T-helper 17 cell (primary cell): ENCODE results near the gene UBE3C. TPM values are rescaled to one million over a fixed set of nuclear protein-coding genes. Genes with fewer than 3 reads are reported as not detected.
A peak's percentile ranks its signal among the peaks of the same experiment; 100 is the strongest.

Experiments
- ATAC-seq: fragments of 150-1000 bp; cut with Tn5 transposase; 2 replicates; pipeline ENCODE4 v1.10.0; 2021; ENCODE audit warnings: mild to moderate bottlenecking, moderate library complexity
- DNase-seq, 3 donors: peaks; one replicate each; pipeline versions ENCODE4 v3.0.0 to v3.0.0-alpha.2; 2020 to 2021
- H3K9me3 ChIP-seq: one replicate; pipeline ENCODE4 v1.7.0; 2013; ENCODE audit warnings: low read length, mild to moderate bottlenecking; ENCODE audit not compliant: control insufficient read depth, poor library complexity, severe bottlenecking
- H3K27ac Mint-ChIP-seq: one replicate; pipeline ENCODE4 v1.8.0; 2022; ENCODE audit warnings: mild to moderate bottlenecking, moderate library complexity, mixed read lengths
- H3K27me3 Mint-ChIP-seq: one replicate; pipeline ENCODE4 v1.8.0; 2022; ENCODE audit warnings: mixed read lengths
- H3K36me3 Mint-ChIP-seq: one replicate; pipeline ENCODE4 v1.8.0; 2022; ENCODE audit warnings: low read depth, mixed read lengths
- H3K4me1 Mint-ChIP-seq: one replicate; pipeline ENCODE4 v1.8.0; 2022; ENCODE audit warnings: mild to moderate bottlenecking, mixed read lengths
- H3K4me3 Mint-ChIP-seq: one replicate; pipeline ENCODE4 v1.8.0; 2022; ENCODE audit warnings: mild to moderate bottlenecking, moderate library complexity, mixed read lengths
- total RNA-seq, 4 donors: library from RNA in 2 of 4; stranded (reverse) in 2 of 4; gene quantifications; one replicate each; pipeline ENCODE4 v1.2.3 and lab custom pipeline; 2022 to 2026

UBE3C gene
- total RNA-seq, 2 donors from 2014 or later = 48.0 to 51.7 TPM

- Mint-ChIP-seq H3K27ac (no peak overlapping the region), H3K4me1 (peaks cover 10% of the 10 kb centered on the region), H3K27me3 (peaks cover 5% of the 10 kb centered on the region), H3K36me3 (peaks cover 3% of the 10 kb centered on the region), H3K4me3 (peak overlapping the region; percentile 34)
- ATAC-seq = no peak
- no peaks in the 10 kb centered on the region for H3K9me3 ChIP-seq
- DNase-seq = no peak
Observed at GRCh38 chr7:157292258-157292657, 153.5 kb downstream of the UBE3C start.

- no peak overlapping the region for H3K27ac Mint-ChIP-seq
Observed at GRCh38 chr7:157292770-157293412, 154.2 kb downstream of the UBE3C start.

GRCh38 chr7:157293413-157293788 lies 154.7 kb downstream of the UBE3C start:
- Mint-ChIP-seq H3K27me3 (peaks cover 5% of the 10 kb centered on the region), H3K36me3 (peaks cover 3% of the 10 kb centered on the region), H3K27ac (no peak overlapping the region), H3K4me3 (no peak overlapping the region), H3K4me1 (peaks cover 14% of the 10 kb centered on the region)
- ATAC-seq (no peak), DNase-seq (no peak)
- no peaks in the 10 kb centered on the region for H3K9me3 ChIP-seq

More at GRCh38 chr7:157292770-157293412, 154.2 kb downstream of the UBE3C start:
- Mint-ChIP-seq H3K36me3 (peaks cover 3% of the 10 kb centered on the region), H3K27me3 (peaks cover 5% of the 10 kb centered on the region), H3K4me1 (peaks cover 13% of the 10 kb centered on the region), H3K4me3 (no peak overlapping the region)
- ATAC-seq (no peak), DNase-seq (no peak)
- H3K9me3 ChIP-seq = no peaks in the 10 kb centered on the region

GRCh38 chr7:157294773-157295172 lies 156.0 kb downstream of the UBE3C start:
- peaks cover 23% of the 10 kb centered on the region for H3K4me1 Mint-ChIP-seq
- H3K27ac Mint-ChIP-seq = no peak overlapping the region
- peaks cover 5% of the 10 kb centered on the region for H3K27me3 Mint-ChIP-seq
- ATAC-seq (no peak), DNase-seq (no peak)
- H3K9me3 ChIP-seq = no peaks in the 10 kb centered on the region
- no peak overlapping the region for H3K4me3 Mint-ChIP-seq
- H3K36me3 Mint-ChIP-seq = peaks cover 3% of the 10 kb centered on the region

GRCh38 chr7:157295338-157295737 lies 156.6 kb downstream of the UBE3C start:
- Mint-ChIP-seq H3K27me3 (peaks cover 5% of the 10 kb centered on the region), H3K36me3 (peaks cover 3% of the 10 kb centered on the region), H3K27ac (no peak overlapping the region), H3K4me3 (no peak overlapping the region), H3K4me1 (peaks cover 24% of the 10 kb centered on the region)
- ATAC-seq (no peak), DNase-seq (no peak)
- H3K9me3 ChIP-seq = no peaks in the 10 kb centered on the region

GRCh38 chr7:157297185-157297584 lies 158.5 kb downstream of the UBE3C start:
- no peak overlapping the region for H3K4me3 Mint-ChIP-seq
- no peaks in the 10 kb centered on the region for H3K27me3 Mint-ChIP-seq
- peaks cover 2% of the 10 kb centered on the region for H3K36me3 Mint-ChIP-seq
- H3K27ac Mint-ChIP-seq = peak overlapping the region; percentile 79
- DNase-seq (no peak), ATAC-seq (no peak)
- H3K9me3 ChIP-seq = no peaks in the 10 kb centered on the region
- H3K4me1 Mint-ChIP-seq = peaks cover 34% of the 10 kb centered on the region

- Mint-ChIP-seq H3K27me3 (no peaks in the 10 kb centered on the region), H3K36me3 (no peaks in the 10 kb centered on the region), H3K27ac (peak overlapping the region; percentile 8), H3K4me3 (peak overlapping the region; percentile 37), H3K4me1 (peaks cover 39% of the 10 kb centered on the region)
- no peaks in the 10 kb centered on the region for H3K9me3 ChIP-seq
- ATAC-seq (no peak), DNase-seq (no peak)
Observed at GRCh38 chr7:157299317-157299612, 160.5 kb downstream of the UBE3C start.

- peaks cover 39% of the 10 kb centered on the region for H3K4me1 Mint-ChIP-seq
- peak; percentile 33 to 65 (median 46) for DNase-seq
- H3K36me3 Mint-ChIP-seq = no peaks in the 10 kb centered on the region
- no peaks in the 10 kb centered on the region for H3K9me3 ChIP-seq
- peak; percentile 46 for ATAC-seq
- peak overlapping the region; percentile 97 for H3K27ac Mint-ChIP-seq
- H3K4me3 Mint-ChIP-seq = peak overlapping the region; percentile 7
- no peaks in the 10 kb centered on the region for H3K27me3 Mint-ChIP-seq
Observed at GRCh38 chr7:157299613-157300368, 161.1 kb downstream of the UBE3C start.

- no peak overlapping the region for H3K4me3 Mint-ChIP-seq
Observed at GRCh38 chr7:157300369-157300825, 161.7 kb downstream of the UBE3C start.

GRCh38 chr7:157301610-157302120 lies 162.9 kb downstream of the UBE3C start:
- no peaks in the 10 kb centered on the region for H3K9me3 ChIP-seq
- H3K27ac Mint-ChIP-seq = peak overlapping the region; percentile 97
- no peaks in the 10 kb centered on the region for H3K36me3 Mint-ChIP-seq
- ATAC-seq (no peak), DNase-seq (no peak)
- no peaks in the 10 kb centered on the region for H3K27me3 Mint-ChIP-seq
- peak overlapping the region; percentile 83 for H3K4me3 Mint-ChIP-seq
- peaks cover 39% of the 10 kb centered on the region for H3K4me1 Mint-ChIP-seq

More at GRCh38 chr7:157300369-157300825, 161.7 kb downstream of the UBE3C start:
- peaks cover 39% of the 10 kb centered on the region for H3K4me1 Mint-ChIP-seq
- DNase-seq (no peak), ATAC-seq (no peak)
- H3K27ac Mint-ChIP-seq = peak overlapping the region; percentile 97
- no peaks in the 10 kb centered on the region for H3K27me3 Mint-ChIP-seq
- H3K9me3 ChIP-seq = no peaks in the 10 kb centered on the region
- H3K36me3 Mint-ChIP-seq = no peaks in the 10 kb centered on the region

- H3K9me3 ChIP-seq = no peaks in the 10 kb centered on the region
- Mint-ChIP-seq H3K27ac (peak overlapping the region; percentile 67), H3K36me3 (no peaks in the 10 kb centered on the region), H3K4me3 (no peak overlapping the region), H3K27me3 (no peaks in the 10 kb centered on the region), H3K4me1 (peaks cover 16% of the 10 kb centered on the region)
- ATAC-seq (no peak), DNase-seq (no peak)
Observed at GRCh38 chr7:157306846-157307838, 168.4 kb downstream of the UBE3C start.

- H3K4me1 Mint-ChIP-seq = peaks cover 6% of the 10 kb centered on the region
- no peaks in the 10 kb centered on the region for H3K36me3 Mint-ChIP-seq
- H3K27ac Mint-ChIP-seq = peak overlapping the region; percentile 45
- DNase-seq (no peak), ATAC-seq (no peak)
- H3K9me3 ChIP-seq = no peaks in the 10 kb centered on the region
- no peak overlapping the region for H3K4me3 Mint-ChIP-seq
- H3K27me3 Mint-ChIP-seq = no peaks in the 10 kb centered on the region
Observed at GRCh38 chr7:157309988-157310668, 171.4 kb downstream of the UBE3C start.
